Rectal smooth muscle tissue (tissue), 1 donor: Measurements from ENCODE around the gene BID.

Experiments used
- H3K27ac ChIP-seq: one replicate; pipeline ENCODE4 v1.7.0; 2013; ENCODE audit warnings: low read depth, low read length, inconsistent platforms
- H3K27me3 ChIP-seq: one replicate; pipeline ENCODE4 v1.7.0; 2013; ENCODE audit warnings: low read length; ENCODE audit not compliant: control insufficient read depth, insufficient read depth
- H3K36me3 ChIP-seq: one replicate; pipeline ENCODE4 v1.7.0; 2013; ENCODE audit warnings: low read length; ENCODE audit not compliant: control insufficient read depth, insufficient read depth
- H3K4me1 ChIP-seq: one replicate; pipeline ENCODE4 v1.7.0; 2013; ENCODE audit warnings: low read length; ENCODE audit not compliant: control insufficient read depth, insufficient read depth
- H3K4me3 ChIP-seq: one replicate; pipeline ENCODE4 v1.7.0; 2013; ENCODE audit warnings: low read length
- H3K9ac ChIP-seq: one replicate; pipeline ENCODE4 v1.7.0; 2013; ENCODE audit warnings: low read length

Gene BID

GRCh38 chr22:17797721-17798559, 23.7 kb upstream of the BID start:
- H3K9ac ChIP-seq, result no peak overlapping the region
- no peak overlapping the region for H3K4me3 ChIP-seq
- no peaks in the 10 kb centered on the region for H3K27me3 ChIP-seq
- no peak overlapping the region for H3K27ac ChIP-seq
- H3K4me1 ChIP-seq, result no peaks in the 10 kb centered on the region
- peaks cover 9% of the 10 kb centered on the region for H3K36me3 ChIP-seq

GRCh38 chr22:17796695-17797094, 22.4 kb upstream of the BID start:
- Histone ChIP-seq H3K27ac (no peak overlapping the region), H3K4me1 (no peaks in the 10 kb centered on the region), H3K9ac (no peak overlapping the region), H3K27me3 (no peaks in the 10 kb centered on the region), H3K4me3 (no peak overlapping the region), H3K36me3 (peaks cover 9% of the 10 kb centered on the region)

- no peaks in the 10 kb centered on the region for H3K27me3 ChIP-seq
- no peak overlapping the region for H3K9ac ChIP-seq
- H3K27ac ChIP-seq, result no peak overlapping the region
- no peak overlapping the region for H3K4me3 ChIP-seq
- H3K36me3 ChIP-seq, result peaks cover 9% of the 10 kb centered on the region
- no peaks in the 10 kb centered on the region for H3K4me1 ChIP-seq
These were observed 21.6 kb upstream of the BID start for GRCh38 chr22:17795661-17796548.

DNA sequence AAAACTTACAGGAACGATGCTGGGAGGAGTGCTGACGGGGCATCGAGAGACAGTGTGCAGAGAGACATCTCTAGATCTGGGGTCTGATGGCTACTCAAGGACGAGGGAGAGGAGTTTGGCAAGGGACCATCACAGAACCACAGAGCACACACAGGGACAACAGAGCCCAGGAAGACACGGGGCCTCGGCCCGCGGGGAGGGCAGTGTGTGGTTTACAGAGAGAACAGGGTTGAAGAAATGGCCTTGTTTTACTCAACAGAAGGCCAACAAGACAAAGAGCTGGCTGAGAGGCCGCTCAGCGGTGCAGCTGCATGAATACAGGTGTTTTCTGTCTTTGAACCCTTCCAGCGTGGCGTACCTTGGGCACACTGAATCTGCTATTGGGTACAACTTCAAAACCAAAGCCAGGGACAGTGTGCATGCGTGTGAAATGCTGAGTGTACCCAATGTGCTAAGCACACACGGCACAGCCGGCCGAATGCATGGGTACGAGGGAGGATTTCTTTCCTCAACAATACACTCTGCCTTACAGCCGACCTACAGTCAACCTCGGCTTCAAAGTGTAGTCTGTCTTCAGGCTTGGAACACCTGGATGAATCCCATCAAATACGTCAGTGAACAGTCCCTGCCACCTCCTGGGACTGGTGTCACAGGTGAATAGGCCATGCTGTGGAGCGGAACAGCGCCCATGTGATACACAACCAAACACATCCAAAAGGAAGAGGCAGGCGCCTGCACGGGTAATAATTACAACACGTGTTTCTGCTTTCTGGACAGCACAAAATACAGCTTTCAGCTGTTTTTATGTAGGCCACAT, 20.7 kb upstream of the BID start:
- Histone ChIP-seq H3K27me3 (no peaks in the 10 kb centered on the region), H3K4me1 (no peaks in the 10 kb centered on the region), H3K36me3 (peaks cover 11% of the 10 kb centered on the region), H3K9ac (no peak overlapping the region), H3K27ac (no peak overlapping the region), H3K4me3 (no peak overlapping the region)

DNA sequence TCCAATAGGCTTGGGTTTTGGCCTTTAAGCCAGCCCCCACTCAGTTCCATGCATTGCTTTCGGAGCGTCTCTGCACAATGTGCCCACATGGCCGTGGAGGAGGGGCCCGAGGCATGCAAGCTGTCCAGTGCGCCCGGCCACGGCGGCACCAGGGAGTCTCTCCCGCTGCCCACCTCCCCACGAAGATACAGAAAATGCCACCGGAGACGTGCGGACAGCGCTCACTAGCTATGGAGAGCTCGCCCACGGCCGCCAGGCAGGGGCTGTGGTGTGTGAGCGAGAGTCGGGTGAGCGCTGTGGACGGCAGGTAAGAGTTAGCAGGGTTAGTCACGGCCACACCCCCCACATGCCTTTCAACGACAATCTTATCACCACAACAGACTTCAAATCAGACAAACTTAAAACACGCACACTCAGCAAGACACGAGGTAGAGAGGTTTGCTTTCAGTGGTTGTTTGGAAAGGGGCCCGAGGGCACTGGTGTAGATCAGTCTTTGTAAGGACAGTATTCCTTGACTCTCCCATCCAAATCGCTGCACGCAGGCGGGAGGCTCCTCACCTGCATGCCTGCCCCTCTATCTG, 18.7 kb upstream of the BID start:
- Histone ChIP-seq H3K4me3 (no peak overlapping the region), H3K9ac (no peak overlapping the region), H3K36me3 (peaks cover 14% of the 10 kb centered on the region), H3K4me1 (no peaks in the 10 kb centered on the region), H3K27me3 (no peaks in the 10 kb centered on the region), H3K27ac (no peak overlapping the region)

- no peak overlapping the region for H3K4me3 ChIP-seq
- H3K27ac ChIP-seq, result no peak overlapping the region
- H3K27me3 ChIP-seq, result no peaks in the 10 kb centered on the region
- no peak overlapping the region for H3K9ac ChIP-seq
- peaks cover 16% of the 10 kb centered on the region for H3K36me3 ChIP-seq
- H3K4me1 ChIP-seq, result no peaks in the 10 kb centered on the region
These were observed 18.0 kb upstream of the BID start for GRCh38 chr22:17792299-17792698.

- Histone ChIP-seq H3K27ac (no peak overlapping the region), H3K4me3 (no peak overlapping the region), H3K9ac (no peak overlapping the region), H3K27me3 (no peaks in the 10 kb centered on the region), H3K4me1 (no peaks in the 10 kb centered on the region), H3K36me3 (peaks cover 16% of the 10 kb centered on the region)
These were observed 16.9 kb upstream of the BID start for GRCh38 chr22:17791196-17791595.

- H3K27me3 ChIP-seq, result no peaks in the 10 kb centered on the region
- no peak overlapping the region for H3K27ac ChIP-seq
- peaks cover 8% of the 10 kb centered on the region for H3K36me3 ChIP-seq
- no peak overlapping the region for H3K4me3 ChIP-seq
- no peak overlapping the region for H3K9ac ChIP-seq
- H3K4me1 ChIP-seq, result no peaks in the 10 kb centered on the region
These were observed 15.3 kb upstream of the BID start for GRCh38 chr22:17789379-17790200.

- Histone ChIP-seq H3K4me1 (no peaks in the 10 kb centered on the region), H3K36me3 (peaks cover 7% of the 10 kb centered on the region), H3K4me3 (no peak overlapping the region), H3K9ac (no peak overlapping the region), H3K27ac (no peak overlapping the region), H3K27me3 (no peaks in the 10 kb centered on the region)
These were observed 14.5 kb upstream of the BID start for GRCh38 chr22:17788528-17789378.

- H3K36me3 ChIP-seq, result peaks cover 7% of the 10 kb centered on the region
- H3K27me3 ChIP-seq, result no peaks in the 10 kb centered on the region
- no peak overlapping the region for H3K27ac ChIP-seq
- no peak overlapping the region for H3K4me3 ChIP-seq
- H3K4me1 ChIP-seq, result no peaks in the 10 kb centered on the region
- H3K9ac ChIP-seq, result no peak overlapping the region
These were observed 13.6 kb upstream of the BID start for GRCh38 chr22:17787716-17788330.
